CD4-positive, alpha-beta memory T cell (primary cell): Measurements from ENCODE around the gene MRPS27. TPM values are rescaled to one million over a fixed set of nuclear protein-coding genes. Genes with fewer than 3 reads are reported as not detected.
A peak's percentile ranks its signal among the peaks of the same experiment; 100 is the strongest.

Experiments used
- CTCF ChIA-PET: fragments of 350-600 bp; sonication (Branson Sonifier 250); formaldehyde crosslinking; loops from one replicate; lab custom pipeline; 2021; ENCODE audit warnings: inconsistent platforms; ENCODE audit not compliant: partially characterized antibody; lab: Charles Lee
- POLR2A ChIA-PET: fragments of 350-600 bp; sonication (Branson Sonifier 250); formaldehyde crosslinking; loops from one replicate; lab custom pipeline; 2021; ENCODE audit not compliant: partially characterized antibody; lab: Charles Lee
- DNase-seq, 5 donors: peaks; one replicate each; pipeline versions ENCODE4 v3.0.0 to v3.0.0-alpha.2; 2020 to 2022; ENCODE audit warnings: mixed read lengths in 1 of 5
- H3K27ac ChIP-seq: one replicate; pipeline ENCODE4 v1.7.0; 2013; ENCODE audit warnings: low read depth, low read length
- H3K27me3 ChIP-seq: 2 replicates; pipeline ENCODE4 v1.7.0; 2013; ENCODE audit warnings: mild to moderate bottlenecking, low read length, moderate library complexity; ENCODE audit not compliant: insufficient read depth
- H3K36me3 ChIP-seq: 2 replicates; pipeline ENCODE4 v1.7.0; 2013; ENCODE audit warnings: mild to moderate bottlenecking, low read length, moderate library complexity; ENCODE audit not compliant: insufficient read depth
- H3K4me1 ChIP-seq: 2 replicates; pipeline ENCODE4 v1.7.0; 2013; ENCODE audit warnings: mild to moderate bottlenecking, low read length, moderate library complexity; ENCODE audit not compliant: insufficient read depth
- H3K4me3 ChIP-seq, 2 donors: one replicate each; pipeline ENCODE4 v1.7.0; 2013; ENCODE audit warnings: low read length in 2 of 2, mild to moderate bottlenecking in 1 of 2
- H3K9me3 ChIP-seq, 2 donors: one replicate each; pipeline ENCODE4 v1.7.0; 2013; ENCODE audit warnings: low read length in 2 of 2, control low read depth in 1 of 2; ENCODE audit not compliant: control insufficient read depth in 1 of 2
- H3K27ac Mint-ChIP-seq, 7 donors: one replicate each; pipeline ENCODE4 v1.8.0; 2020 to 2021; ENCODE audit warnings: mixed read lengths in 7 of 7, mild to moderate bottlenecking in 6 of 7, inconsistent platforms in 3 of 7, moderate library complexity in 3 of 7
- H3K27me3 Mint-ChIP-seq, 2 donors: one replicate each; pipeline ENCODE4 v1.8.0; 2020 to 2021; ENCODE audit warnings: mixed read lengths in 2 of 2
- H3K36me3 Mint-ChIP-seq, 2 donors: one replicate each; pipeline ENCODE4 v1.8.0; 2020 to 2021; ENCODE audit warnings: mixed read lengths in 2 of 2, inconsistent platforms in 1 of 2, mild to moderate bottlenecking in 1 of 2
- H3K4me1 Mint-ChIP-seq, 4 donors: one replicate each; pipeline ENCODE4 v1.8.0; 2020 to 2021; ENCODE audit warnings: mixed read lengths in 4 of 4, mild to moderate bottlenecking in 1 of 4
- H3K4me3 Mint-ChIP-seq, 8 donors: one replicate each; pipeline ENCODE4 v1.8.0; 2020 to 2021; ENCODE audit warnings: mixed read lengths in 8 of 8, mild to moderate bottlenecking in 7 of 8, moderate library complexity in 6 of 8, inconsistent platforms in 3 of 8
- H3K9me3 Mint-ChIP-seq, 8 donors: one replicate each; pipeline ENCODE4 v1.8.0; 2020 to 2021; ENCODE audit warnings: mixed read lengths in 8 of 8, mild to moderate bottlenecking in 5 of 8, inconsistent platforms in 3 of 8, moderate library complexity in 1 of 8
- intact Hi-C: fragments of 100-400 bp; cut with micrococcal nuclease; formaldehyde crosslinking; loops from one replicate; pipeline ENCODE4 v1.15.1; 2023
- polyA plus RNA-seq, 2 donors: library from polyadenylated mRNA; unstranded; fragments of 300-500 nt; fragmentation: Illumina TruSeq; gene quantifications; one replicate each; pipeline ENCODE4 v1.2.3, GENCODE V29; 2021
- total RNA-seq, 2 experiments: library from RNA; stranded (reverse); gene quantifications; one replicate each; pipeline ENCODE4 v1.2.3, GENCODE V29; 2021

MRPS27 gene
- total and polyA plus RNA-seq, 4 experiments from 2014 or later, result 36.6 to 44.6 (median 39.0) TPM

- no peak overlapping the region for H3K4me3 Mint-ChIP-seq
- Histone ChIP-seq H3K9me3 (no peaks in the 10 kb centered on the region), H3K36me3 (no peaks in the 10 kb centered on the region), H3K4me3 (no peak overlapping the region), H3K27ac (no peak overlapping the region), H3K27me3 (no peaks in the 10 kb centered on the region), H3K4me1 (no peaks in the 10 kb centered on the region)
- no peaks in the 10 kb centered on the region for H3K9me3 Mint-ChIP-seq
- peaks cover 0 to 11% (median 3%) of the 10 kb centered on the region in 4 donors for H3K4me1 Mint-ChIP-seq
- intact Hi-C loops, result no loop called here
- no peaks in the 10 kb centered on the region for H3K27me3 Mint-ChIP-seq
- H3K27ac Mint-ChIP-seq, result no peak overlapping the region
- no peak for DNase-seq
- peaks cover 15 to 37% of the 10 kb centered on the region in 2 donors for H3K36me3 Mint-ChIP-seq
- POLR2A ChIA-PET, result no interaction called here
- CTCF ChIA-PET, result no interaction called here
Observed at GRCh38 chr5:72252574-72253155, 67.4 kb downstream of the MRPS27 start.

- Mint-ChIP-seq H3K9me3 (no peaks in the 10 kb centered on the region), H3K27me3 (no peaks in the 10 kb centered on the region), H3K36me3 (peaks cover 11 to 30% of the 10 kb centered on the region in 2 donors), H3K27ac (no peak overlapping the region), H3K4me3 (no peak overlapping the region), H3K4me1 (peaks cover 0 to 14% (median 4%) of the 10 kb centered on the region in 4 donors)
- H3K27me3 ChIP-seq, result no peaks in the 10 kb centered on the region
- no peak overlapping the region for H3K4me3 ChIP-seq
- no peak for DNase-seq
- no peaks in the 10 kb centered on the region for H3K4me1 ChIP-seq
- no peak overlapping the region for H3K27ac ChIP-seq
- ChIA-PET CTCF (interaction anchor here (0.9 kb wide), 1 partner anchor 16 kb away, joined by 3 read pairs; no protein-coding TSS in a partner anchor), POLR2A (interaction anchor here (0.6 kb wide), 1 partner anchor 580 kb away, joined by 3 read pairs; no protein-coding TSS in a partner anchor)
- intact Hi-C loops, result no loop called here
- H3K36me3 ChIP-seq, result no peaks in the 10 kb centered on the region
- H3K9me3 ChIP-seq, result no peaks in the 10 kb centered on the region
Observed at GRCh38 chr5:72252008-72252407, 68.0 kb downstream of the MRPS27 start.

- H3K4me1 ChIP-seq, result no peaks in the 10 kb centered on the region
- Mint-ChIP-seq H3K27me3 (no peaks in the 10 kb centered on the region), H3K9me3 (no peaks in the 10 kb centered on the region), H3K4me3 (no peak overlapping the region), H3K27ac (peak overlapping the region in 1 of 7 donors; percentile 84), H3K4me1 (peaks cover 0 to 14% (median 6%) of the 10 kb centered on the region in 4 donors), H3K36me3 (peaks cover 11 to 27% of the 10 kb centered on the region in 2 donors)
- intact Hi-C loops, result no loop called here
- H3K4me3 ChIP-seq, result no peak overlapping the region
- no peak overlapping the region for H3K27ac ChIP-seq
- no peaks in the 10 kb centered on the region for H3K27me3 ChIP-seq
- H3K9me3 ChIP-seq, result no peaks in the 10 kb centered on the region
- no peak for DNase-seq
- H3K36me3 ChIP-seq, result no peaks in the 10 kb centered on the region
- CTCF ChIA-PET, result interaction anchor here (0.9 kb wide), 1 partner anchor 17 kb away, joined by 3 read pairs; no protein-coding TSS in a partner anchor
- POLR2A ChIA-PET, result interaction anchor here (0.6 kb wide), 1 partner anchor 579 kb away, joined by 3 read pairs; no protein-coding TSS in a partner anchor
Observed at GRCh38 chr5:72251386-72251785, 68.7 kb downstream of the MRPS27 start.

- CTCF ChIA-PET, result interaction anchor here (0.6 to 1.5 kb wide), 3 partner anchors 10 to 47 kb away, joined by 3 to 5 read pairs (median 3); no protein-coding TSS in a partner anchor
Observed at GRCh38 chr5:72248410-72248981, 71.5 kb downstream of the MRPS27 start.

GRCh38 chr5:72246954-72247442 lies 73.0 kb downstream of the MRPS27 start:
- H3K36me3 Mint-ChIP-seq, result peaks cover 5 to 18% of the 10 kb centered on the region in 2 donors
- H3K4me1 Mint-ChIP-seq, result peaks cover 7 to 17% (median 14%) of the 10 kb centered on the region in 4 donors
- no peaks in the 10 kb centered on the region for H3K9me3 Mint-ChIP-seq
- H3K27me3 Mint-ChIP-seq, result no peaks in the 10 kb centered on the region
- no peak for DNase-seq
- Histone ChIP-seq H3K27me3 (no peaks in the 10 kb centered on the region), H3K9me3 (no peaks in the 10 kb centered on the region), H3K36me3 (no peaks in the 10 kb centered on the region), H3K4me1 (no peaks in the 10 kb centered on the region), H3K27ac (no peak overlapping the region), H3K4me3 (no peak overlapping the region)
- H3K27ac Mint-ChIP-seq, result no peak overlapping the region
- no peak overlapping the region for H3K4me3 Mint-ChIP-seq
- CTCF ChIA-PET, result no interaction called here
- intact Hi-C loops, result loop anchor here (1.0 kb wide), 1 partner anchor 110 kb away; no protein-coding TSS in a partner anchor
- POLR2A ChIA-PET, result no interaction called here

More at GRCh38 chr5:72248410-72248981, 71.5 kb downstream of the MRPS27 start:
- Histone ChIP-seq H3K27ac (no peak overlapping the region), H3K4me1 (no peaks in the 10 kb centered on the region), H3K9me3 (no peaks in the 10 kb centered on the region), H3K27me3 (no peaks in the 10 kb centered on the region), H3K4me3 (no peak overlapping the region), H3K36me3 (no peaks in the 10 kb centered on the region)
- H3K27me3 Mint-ChIP-seq, result no peaks in the 10 kb centered on the region
- POLR2A ChIA-PET, result no interaction called here
- H3K9me3 Mint-ChIP-seq, result no peaks in the 10 kb centered on the region
- no peak for DNase-seq
- H3K27ac Mint-ChIP-seq, result no peak overlapping the region
- no peak overlapping the region for H3K4me3 Mint-ChIP-seq
- intact Hi-C loops, result no loop called here
- H3K4me1 Mint-ChIP-seq, result peaks cover 7 to 17% (median 13%) of the 10 kb centered on the region in 4 donors
- H3K36me3 Mint-ChIP-seq, result peaks cover 9 to 21% of the 10 kb centered on the region in 2 donors

- Mint-ChIP-seq H3K27ac (peak overlapping the region in 1 of 7 donors; percentile 37), H3K36me3 (peaks cover 2 to 14% of the 10 kb centered on the region in 2 donors), H3K4me1 (peaks cover 6 to 16% (median 15%) of the 10 kb centered on the region in 4 donors), H3K9me3 (no peaks in the 10 kb centered on the region), H3K27me3 (no peaks in the 10 kb centered on the region), H3K4me3 (no peak overlapping the region)
- Histone ChIP-seq H3K4me3 (no peak overlapping the region), H3K9me3 (no peaks in the 10 kb centered on the region), H3K36me3 (no peaks in the 10 kb centered on the region), H3K27ac (no peak overlapping the region), H3K27me3 (no peaks in the 10 kb centered on the region), H3K4me1 (no peaks in the 10 kb centered on the region)
- intact Hi-C loops, result loop anchor here (1.0 kb wide), 1 partner anchor 109 kb away; no protein-coding TSS in a partner anchor
- DNase-seq, result no peak
- ChIA-PET CTCF (interaction anchor here (1.4 kb wide), 1 partner anchor 19 kb away, joined by 3 read pairs; no protein-coding TSS in a partner anchor), POLR2A (no interaction called here)
Observed at GRCh38 chr5:72245951-72246532, 74.0 kb downstream of the MRPS27 start.

GRCh38 chr5:72245546-72245945 lies 74.5 kb downstream of the MRPS27 start:
- H3K9me3 Mint-ChIP-seq, result no peaks in the 10 kb centered on the region
- H3K36me3 ChIP-seq, result no peaks in the 10 kb centered on the region
- peaks cover 0 to 12% of the 10 kb centered on the region in 2 donors for H3K36me3 Mint-ChIP-seq
- no peak overlapping the region for H3K27ac ChIP-seq
- no peak overlapping the region for H3K4me3 Mint-ChIP-seq
- no peak overlapping the region for H3K27ac Mint-ChIP-seq
- no peaks in the 10 kb centered on the region for H3K9me3 ChIP-seq
- CTCF ChIA-PET, result interaction anchor here (1.4 kb wide), 1 partner anchor 19 kb away, joined by 3 read pairs; no protein-coding TSS in a partner anchor
- H3K27me3 ChIP-seq, result no peaks in the 10 kb centered on the region
- H3K4me1 Mint-ChIP-seq, result peaks cover 6 to 15% (median 15%) of the 10 kb centered on the region in 4 donors
- no peaks in the 10 kb centered on the region for H3K27me3 Mint-ChIP-seq
- intact Hi-C loops, result no loop called here
- POLR2A ChIA-PET, result no interaction called here
- H3K4me1 ChIP-seq, result no peaks in the 10 kb centered on the region
- DNase-seq, result no peak
- H3K4me3 ChIP-seq, result no peak overlapping the region
